ENCODE results near the gene TMC2. TPM values are rescaled to one million over a fixed set of nuclear protein-coding genes. Genes with fewer than 3 reads are reported as not detected.
"Not testable (repeated sequence)": the region's sequence is repeated elsewhere in the genome, so short reads cannot be mapped to it uniquely, and the experiment has no call there.

TMC2 gene
- total RNA-seq (not detected), polyA plus RNA-seq (not detected), total RNA-seq (0 to 0.09 (median 0) reads per million in 6 experiments)

DNA sequence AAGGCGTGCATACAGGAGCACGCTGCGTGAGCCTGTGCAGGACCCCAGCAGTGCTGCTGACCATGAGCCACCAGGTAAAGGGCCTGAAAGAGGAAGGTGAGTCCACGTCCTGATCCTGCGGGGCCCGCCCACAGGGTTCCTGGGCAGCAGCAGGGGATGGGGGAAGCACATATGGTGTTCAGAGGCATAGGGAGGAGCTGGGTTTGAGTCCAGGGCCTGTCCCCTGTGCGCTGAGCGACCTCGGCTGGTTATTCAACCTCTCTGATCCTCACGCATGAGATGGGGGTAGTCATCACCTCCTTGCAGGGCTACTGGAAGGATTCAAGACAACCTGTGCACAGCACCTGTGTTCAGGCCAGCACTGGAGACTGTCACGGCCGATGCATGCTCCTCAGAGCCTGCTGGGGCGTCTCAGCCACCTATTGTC lies at the start of gene TMC2:
Gene TMC2 (plus strand): TSS at position 14 of the 427 bp plus-strand sequence. CDS start 49 bp downstream, at position 63.
- POLR2A ChIA-PET, result no interaction called here
- H3K9me3 Mint-ChIP-seq, result no peaks in the 10 kb centered on the region
- ATAC-seq (no peak), DNase-seq (no peak)
- no peaks in the 10 kb centered on the region for H3K4me1 Mint-ChIP-seq
- no peaks in the 10 kb centered on the region for H3K36me3 Mint-ChIP-seq
- H3K4me3 Mint-ChIP-seq, result no peak within 1 kb of the TSS
- no peak within 1 kb of the TSS for H3K27ac Mint-ChIP-seq
- H3K27me3 Mint-ChIP-seq, result peaks cover 14 to 48% (median 29%) of the 10 kb centered on the region in 5 donors

DNA sequence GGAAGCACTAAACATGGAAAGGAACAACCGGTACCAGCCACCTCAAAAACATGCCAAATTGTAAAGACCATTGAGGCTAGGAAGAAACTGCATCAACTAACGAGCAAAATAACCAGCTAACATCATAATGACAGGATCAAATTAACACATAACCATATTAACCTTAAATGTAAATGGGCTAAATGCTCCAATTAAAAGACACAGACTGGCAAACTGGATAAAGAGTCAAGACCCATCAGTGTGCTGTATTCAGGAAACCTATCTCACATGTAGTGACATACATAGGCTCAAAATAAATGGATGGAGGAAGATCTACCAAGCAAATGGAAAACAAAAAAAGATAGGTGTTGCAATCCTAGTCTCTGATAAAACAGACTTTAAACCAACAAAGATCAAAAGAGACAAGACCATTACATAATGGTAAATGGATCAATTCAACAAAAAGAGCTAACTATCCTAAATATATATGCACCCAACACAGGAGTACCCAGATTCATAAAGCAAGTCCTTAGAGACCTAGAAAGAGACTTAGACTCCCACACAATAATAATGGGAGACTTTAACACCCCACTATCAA lies 33.5 kb upstream of the TMC2 start:
- H3K36me3 Mint-ChIP-seq, result peaks cover 0 to 27% (median 20%) of the 10 kb centered on the region in 3 donors
- H3K27me3 Mint-ChIP-seq, H3K9me3 Mint-ChIP-seq: not testable (repeated sequence)

DNA sequence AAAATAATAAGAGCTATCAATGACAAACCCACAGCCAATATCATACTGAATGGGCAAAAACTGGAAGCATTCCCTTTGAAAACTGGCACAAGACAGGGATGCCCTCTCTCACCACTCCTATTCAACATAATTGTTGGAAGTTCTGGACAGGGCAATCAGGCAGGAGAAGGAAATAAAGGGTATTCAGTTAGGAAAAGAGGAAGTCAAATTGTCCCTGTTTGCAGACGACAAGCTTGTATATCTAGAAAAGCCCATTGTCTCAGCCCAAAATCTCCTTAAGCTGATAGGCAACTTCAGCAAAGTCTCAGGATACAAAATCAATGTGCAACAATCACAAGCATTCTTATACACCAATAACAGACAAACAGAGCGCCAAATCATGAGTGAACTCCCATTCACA lies 31.6 kb upstream of the TMC2 start:
- peaks cover 0 to 11% (median 10%) of the 10 kb centered on the region in 3 donors for H3K36me3 Mint-ChIP-seq
- H3K4me1 Mint-ChIP-seq, result peaks cover 19 to 47% (median 23%) of the 10 kb centered on the region in 4 donors
- POLR2A ChIA-PET, ATAC-seq, H3K9me3 Mint-ChIP-seq, H3K27ac Mint-ChIP-seq, H3K4me3 Mint-ChIP-seq, H3K27me3 Mint-ChIP-seq, DNase-seq: not testable (repeated sequence)

More for the DNA sequence above, 33.5 kb upstream of the TMC2 start:
- POLR2A ChIA-PET, DNase-seq, H3K4me3 Mint-ChIP-seq, H3K27ac Mint-ChIP-seq, ATAC-seq: not testable (repeated sequence)
- H3K4me1 Mint-ChIP-seq, result peaks cover 8 to 33% (median 14%) of the 10 kb centered on the region in 4 donors

GRCh38 chr20:2506426-2506825 lies 29.9 kb upstream of the TMC2 start:
- DNase-seq, H3K4me3 Mint-ChIP-seq, H3K9me3 Mint-ChIP-seq, H3K27me3 Mint-ChIP-seq, H3K36me3 Mint-ChIP-seq, ATAC-seq, POLR2A ChIA-PET: not testable (repeated sequence)
- Mint-ChIP-seq H3K27ac (peak overlapping the region in 1 of 10 donors; percentile 7), H3K4me1 (peaks cover 19 to 47% (median 23%) of the 10 kb centered on the region in 4 donors)

- H3K4me1 Mint-ChIP-seq, result peaks cover 16 to 42% (median 23%) of the 10 kb centered on the region in 4 donors
- peaks cover 0 to 2% (median 0%) of the 10 kb centered on the region in 3 donors for H3K36me3 Mint-ChIP-seq
- peaks cover 0 to 4% (median 0%) of the 10 kb centered on the region in 9 donors for H3K9me3 Mint-ChIP-seq
- DNase-seq (no peak), ATAC-seq (no peak)
- POLR2A ChIA-PET, result interaction anchor here (1.1 to 3.4 kb wide), 4 partner anchors 17 to 157 kb away, joined by 7 to 32 read pairs (median 11); partner anchors contain the start of genes IDH3B, NOP56 and SNRPB
- peaks cover 0 to 13% (median 6%) of the 10 kb centered on the region in 5 donors for H3K27me3 Mint-ChIP-seq
- H3K27ac Mint-ChIP-seq, result peak overlapping the region in 4 of 10 donors; percentile 31 to 97 (median 67)
- H3K4me3 Mint-ChIP-seq, result peak overlapping the region; percentile 95 to 100 (median 100)
Observed at GRCh38 chr20:2507464-2507863, 28.9 kb upstream of the TMC2 start.

DNA sequence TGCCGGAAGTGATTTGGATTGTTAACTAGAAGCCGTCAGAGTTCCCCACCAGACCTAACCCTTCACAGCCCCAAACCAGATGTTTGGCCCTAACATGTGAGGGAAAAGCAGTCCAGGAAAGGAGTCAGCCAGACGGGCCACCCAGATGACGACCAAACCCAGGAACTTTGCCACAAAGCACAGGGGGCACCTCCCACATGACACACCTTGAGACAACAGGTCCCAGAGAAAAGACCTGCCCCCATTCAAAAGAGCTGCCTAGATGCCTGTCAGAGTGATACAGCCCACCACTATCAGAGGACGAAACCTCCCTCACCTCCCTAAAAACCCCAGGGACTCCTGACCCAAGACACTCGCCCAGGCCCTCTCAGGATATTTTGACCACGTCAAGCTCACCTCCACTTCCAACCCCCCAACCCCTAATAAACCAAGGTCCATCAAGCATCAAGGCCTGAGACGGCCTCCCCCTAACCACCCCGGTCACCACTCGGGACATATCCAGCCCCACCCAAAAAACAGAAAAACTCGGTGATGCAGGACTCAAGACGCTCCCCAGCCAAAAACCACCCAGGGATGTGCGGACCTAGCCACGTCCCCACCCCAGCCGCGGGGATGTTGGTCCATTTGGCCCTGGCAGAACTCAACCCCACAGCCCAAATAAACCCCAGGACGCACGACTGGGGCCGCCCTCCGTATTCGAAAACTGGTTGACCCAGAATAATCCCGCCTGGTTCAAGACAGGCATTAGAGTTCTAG lies 28.3 kb upstream of the TMC2 start:
- H3K4me3 Mint-ChIP-seq, result peak overlapping the region; percentile 95 to 100 (median 100)
- peaks cover 0 to 15% (median 6%) of the 10 kb centered on the region in 5 donors for H3K27me3 Mint-ChIP-seq
- peak overlapping the region; percentile 31 to 99 (median 97) for H3K27ac Mint-ChIP-seq
- DNase-seq, result no peak
- POLR2A ChIA-PET, result interaction anchor here (1.1 to 3.4 kb wide), 5 partner anchors 16 to 156 kb away, joined by 4 to 32 read pairs (median 11); partner anchors contain the start of genes IDH3B, NOP56 and SNRPB
- H3K4me1 Mint-ChIP-seq, result peaks cover 14 to 37% (median 21%) of the 10 kb centered on the region in 4 donors
- peaks cover 0 to 2% (median 0%) of the 10 kb centered on the region in 3 donors for H3K36me3 Mint-ChIP-seq
- ATAC-seq, result peak; percentile 2 to 10
- H3K9me3 Mint-ChIP-seq, result peaks cover 0 to 2% (median 0%) of the 10 kb centered on the region in 9 donors

GRCh38 chr20:2508631-2509467 lies 27.5 kb upstream of the TMC2 start, which contains the start of gene ZNF343:
Gene ZNF343 (minus strand): TSS chr20:2508915. CDS start chr20:2493895, 15,020 bp downstream.
- Mint-ChIP-seq H3K9me3 (no peaks in the 10 kb centered on the region), H3K4me1 (peaks cover 12 to 29% (median 20%) of the 10 kb centered on the region in 4 donors), H3K4me3 (peak within 1 kb of the TSS; percentile 95 to 100 (median 100)), H3K27ac (peak within 1 kb of the TSS; percentile 90 to 99 (median 97)), H3K36me3 (no peaks in the 10 kb centered on the region), H3K27me3 (peaks cover 0 to 21% (median 6%) of the 10 kb centered on the region in 5 donors)
- POLR2A ChIA-PET, result interaction anchor here (0.6 to 3.4 kb wide), 5 partner anchors 16 to 1473 kb away, joined by 3 to 32 read pairs (median 11); partner anchors contain the start of genes NOP56 and SNRPB
- DNase-seq (peak; percentile 59 to 91 (median 74)), ATAC-seq (peak; percentile 93)

DNA sequence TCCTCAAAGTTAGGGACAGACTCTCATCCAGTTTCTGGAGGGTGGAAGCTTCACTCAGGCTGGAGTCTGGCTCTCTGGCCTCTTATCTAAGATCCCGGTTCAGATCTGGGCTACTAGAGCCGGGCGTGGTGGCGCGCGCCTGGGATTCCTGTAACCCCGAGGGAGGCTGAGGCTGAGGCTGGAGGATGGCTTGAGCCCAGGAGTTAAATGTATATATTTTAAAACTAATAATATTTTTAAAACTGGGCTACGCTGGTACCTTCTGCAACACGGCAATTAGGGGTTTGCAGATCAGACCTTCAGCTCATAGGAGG lies 26.9 kb upstream of the TMC2 start:
- H3K4me1 Mint-ChIP-seq, result peaks cover 12 to 28% (median 19%) of the 10 kb centered on the region in 4 donors
- DNase-seq, result no peak
- peak overlapping the region; percentile 95 to 100 (median 100) for H3K4me3 Mint-ChIP-seq
- ATAC-seq, result no peak
- H3K27me3 Mint-ChIP-seq, result peaks cover 0 to 23% (median 6%) of the 10 kb centered on the region in 5 donors
- POLR2A ChIA-PET, result interaction anchor here (0.6 to 3.4 kb wide), 5 partner anchors 15 to 1472 kb away, joined by 3 to 32 read pairs (median 11); partner anchors contain the start of genes NOP56 and SNRPB
- no peaks in the 10 kb centered on the region for H3K36me3 Mint-ChIP-seq
- peak overlapping the region; percentile 90 to 99 (median 97) for H3K27ac Mint-ChIP-seq
- H3K9me3 Mint-ChIP-seq, result no peaks in the 10 kb centered on the region

- H3K36me3 Mint-ChIP-seq, result no peaks in the 10 kb centered on the region
- ATAC-seq, result no peak
- POLR2A ChIA-PET, result interaction anchor here (0.6 to 3.4 kb wide), 5 partner anchors 15 to 1472 kb away, joined by 3 to 32 read pairs (median 11); partner anchors contain the start of genes NOP56 and SNRPB
- H3K27me3 Mint-ChIP-seq, result peaks cover 0 to 23% (median 6%) of the 10 kb centered on the region in 5 donors
- H3K4me1 Mint-ChIP-seq, result peaks cover 12 to 25% (median 19%) of the 10 kb centered on the region in 4 donors
- no peak overlapping the region for H3K27ac Mint-ChIP-seq
- no peak for DNase-seq
- H3K9me3 Mint-ChIP-seq, result no peaks in the 10 kb centered on the region
- peak overlapping the region in 7 of 10 donors; percentile 12 to 96 (median 36) for H3K4me3 Mint-ChIP-seq
Observed at GRCh38 chr20:2509794-2510193, 26.6 kb upstream of the TMC2 start.

GRCh38 chr20:2515203-2515602 lies 21.2 kb upstream of the TMC2 start:
- Mint-ChIP-seq H3K36me3 (no peaks in the 10 kb centered on the region), H3K4me1 (no peaks in the 10 kb centered on the region), H3K27ac (no peak overlapping the region), H3K27me3 (peaks cover 0 to 23% (median 6%) of the 10 kb centered on the region in 5 donors), H3K9me3 (no peaks in the 10 kb centered on the region), H3K4me3 (no peak overlapping the region)
- POLR2A ChIA-PET, result no interaction called here
- ATAC-seq (no peak), DNase-seq (no peak)

DNA sequence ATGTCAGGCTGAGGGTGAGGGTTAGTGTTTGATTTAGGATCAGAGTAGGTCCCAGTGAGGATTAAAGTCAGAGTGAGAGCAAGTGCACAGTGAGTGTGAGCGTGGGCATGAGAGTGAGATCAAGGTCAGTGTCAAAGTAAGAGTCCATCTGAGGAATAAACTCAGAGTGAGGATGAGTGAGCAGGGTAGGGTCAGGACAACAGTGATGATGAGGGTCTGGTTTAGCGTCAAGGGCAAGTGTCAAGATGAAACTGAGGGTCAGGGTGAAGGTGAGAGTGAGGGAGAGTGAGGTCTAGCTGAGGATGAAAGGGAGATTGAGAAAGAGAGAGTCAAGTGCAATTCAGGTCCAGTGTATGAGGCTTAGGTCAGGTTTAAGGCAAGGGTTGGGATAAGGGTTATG lies 20.0 kb upstream of the TMC2 start:
- H3K4me3 Mint-ChIP-seq, result no peak overlapping the region
- H3K27ac Mint-ChIP-seq, result no peak overlapping the region
- H3K27me3 Mint-ChIP-seq, result peaks cover 0 to 19% (median 5%) of the 10 kb centered on the region in 5 donors
- ATAC-seq, result no peak
- peaks cover 0 to 3% (median under 1%) of the 10 kb centered on the region in 4 donors for H3K4me1 Mint-ChIP-seq
- no peaks in the 10 kb centered on the region for H3K36me3 Mint-ChIP-seq
- no peaks in the 10 kb centered on the region for H3K9me3 Mint-ChIP-seq
- POLR2A ChIA-PET, result no interaction called here
- DNase-seq, result no peak

- POLR2A ChIA-PET, result no interaction called here
- ATAC-seq (no peak), DNase-seq (no peak)
- Mint-ChIP-seq H3K27ac (no peak overlapping the region), H3K9me3 (no peaks in the 10 kb centered on the region), H3K4me3 (no peak overlapping the region), H3K27me3 (peaks cover 0 to 8% (median 2%) of the 10 kb centered on the region in 5 donors), H3K36me3 (no peaks in the 10 kb centered on the region), H3K4me1 (peaks cover 0 to 6% (median 4%) of the 10 kb centered on the region in 4 donors)
Observed at GRCh38 chr20:2518096-2518495, 18.3 kb upstream of the TMC2 start.

Data from naive thymus-derived CD8-positive, alpha-beta T cell (primary cell).